Measurements from ENCODE around the gene PTGR3.

Gene PTGR3

DNA sequence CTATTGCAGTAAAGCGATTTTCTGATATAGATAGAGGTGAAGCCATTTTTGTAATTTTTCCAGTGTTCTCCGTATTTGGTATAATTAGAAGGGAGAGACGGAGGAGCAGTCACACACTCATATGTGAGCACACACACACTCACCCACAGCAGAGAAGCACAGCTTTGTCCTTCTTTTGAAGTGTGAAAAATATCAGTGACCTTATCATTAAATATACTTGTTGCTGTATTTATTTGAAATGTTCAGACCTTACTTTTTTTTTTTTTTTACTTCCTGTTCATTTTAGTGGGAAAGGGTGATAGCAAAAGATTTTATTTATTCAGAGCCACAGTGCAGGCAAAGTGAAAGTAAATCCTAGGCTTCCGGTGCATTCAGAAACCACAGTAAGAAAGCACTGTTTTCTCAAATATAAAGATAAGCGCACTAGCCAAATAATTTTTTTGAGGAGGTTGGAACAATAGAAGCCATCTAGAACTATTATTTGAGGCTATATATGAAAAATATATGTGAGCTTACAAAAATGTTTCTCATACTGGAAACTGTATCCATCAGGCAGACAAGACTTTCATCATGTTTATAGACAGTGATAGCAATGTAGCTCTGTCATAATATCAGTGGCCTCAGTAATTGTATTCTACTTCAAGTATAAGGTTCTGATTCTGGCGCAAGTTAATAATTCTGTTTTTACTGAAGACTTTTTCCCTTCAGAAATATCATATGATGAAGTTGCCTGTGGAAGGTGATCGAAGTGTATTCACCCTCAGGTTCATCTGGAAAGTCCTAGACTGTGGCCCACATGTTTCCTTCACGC is 38.9 kb upstream of the PTGR3 start:
- DNase-seq (ENCODE audit: low read depth): peak; percentile 10
- no peak for TF ChIP-seq CTCF (IDR thresholded peaks at IDR 0.05; ENCODE audit: control insufficient read depth, insufficient read depth, low read depth, low read length, missing control alignments)
- H3K4me3 ChIP-seq (ENCODE audit: control insufficient read depth, low read depth, low read length): peak overlapping the region; percentile 38

DNA sequence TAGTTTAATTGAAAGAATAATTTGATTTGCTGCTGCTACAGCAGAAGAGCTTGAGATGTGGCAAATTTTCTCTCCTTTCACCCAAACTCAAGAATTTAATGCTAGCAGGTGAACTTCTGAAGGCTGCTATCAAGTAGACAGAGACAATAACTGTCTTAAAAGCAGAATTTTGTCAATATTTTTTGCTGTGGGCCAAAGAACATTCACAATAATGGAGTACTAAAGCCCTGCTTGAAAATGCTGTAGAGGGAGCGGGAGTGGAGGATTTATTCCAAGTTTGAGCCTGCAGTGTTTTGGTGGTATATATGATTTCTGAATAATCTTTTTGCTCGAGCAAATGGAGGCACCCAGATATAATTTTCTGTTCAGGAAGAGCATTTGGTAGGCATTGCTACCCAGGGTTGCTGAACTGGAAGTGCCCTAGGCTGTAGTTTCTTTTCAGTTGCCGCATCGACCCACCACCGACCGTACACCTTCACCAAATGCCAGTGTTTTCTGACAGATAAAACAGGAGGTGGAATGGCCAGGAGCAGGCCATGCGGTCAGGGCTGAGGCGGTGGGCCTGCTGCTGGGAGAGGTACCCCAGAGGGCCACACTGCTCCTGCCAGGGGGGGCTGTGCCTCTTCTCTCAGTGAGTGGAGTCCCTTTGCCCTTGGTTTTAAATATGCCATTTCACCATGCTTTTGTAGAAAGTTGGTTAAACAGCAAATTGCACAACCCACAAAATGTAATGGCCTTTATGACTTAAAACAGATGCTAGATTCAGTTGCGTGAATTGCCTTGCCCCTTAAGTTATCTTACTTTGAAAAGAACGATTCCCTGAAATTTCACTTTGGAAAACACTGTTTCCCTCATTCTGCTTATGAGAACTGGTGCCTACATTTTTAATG is 38.0 kb upstream of the PTGR3 start:
- DNase-seq (ENCODE audit: low read depth): peak; percentile 47
- no peak for TF ChIP-seq CTCF (IDR thresholded peaks at IDR 0.05; ENCODE audit: control insufficient read depth, insufficient read depth, low read depth, low read length, missing control alignments)
- H3K4me3 ChIP-seq (ENCODE audit: control insufficient read depth, low read depth, low read length): peak overlapping the region; percentile 38

DNA sequence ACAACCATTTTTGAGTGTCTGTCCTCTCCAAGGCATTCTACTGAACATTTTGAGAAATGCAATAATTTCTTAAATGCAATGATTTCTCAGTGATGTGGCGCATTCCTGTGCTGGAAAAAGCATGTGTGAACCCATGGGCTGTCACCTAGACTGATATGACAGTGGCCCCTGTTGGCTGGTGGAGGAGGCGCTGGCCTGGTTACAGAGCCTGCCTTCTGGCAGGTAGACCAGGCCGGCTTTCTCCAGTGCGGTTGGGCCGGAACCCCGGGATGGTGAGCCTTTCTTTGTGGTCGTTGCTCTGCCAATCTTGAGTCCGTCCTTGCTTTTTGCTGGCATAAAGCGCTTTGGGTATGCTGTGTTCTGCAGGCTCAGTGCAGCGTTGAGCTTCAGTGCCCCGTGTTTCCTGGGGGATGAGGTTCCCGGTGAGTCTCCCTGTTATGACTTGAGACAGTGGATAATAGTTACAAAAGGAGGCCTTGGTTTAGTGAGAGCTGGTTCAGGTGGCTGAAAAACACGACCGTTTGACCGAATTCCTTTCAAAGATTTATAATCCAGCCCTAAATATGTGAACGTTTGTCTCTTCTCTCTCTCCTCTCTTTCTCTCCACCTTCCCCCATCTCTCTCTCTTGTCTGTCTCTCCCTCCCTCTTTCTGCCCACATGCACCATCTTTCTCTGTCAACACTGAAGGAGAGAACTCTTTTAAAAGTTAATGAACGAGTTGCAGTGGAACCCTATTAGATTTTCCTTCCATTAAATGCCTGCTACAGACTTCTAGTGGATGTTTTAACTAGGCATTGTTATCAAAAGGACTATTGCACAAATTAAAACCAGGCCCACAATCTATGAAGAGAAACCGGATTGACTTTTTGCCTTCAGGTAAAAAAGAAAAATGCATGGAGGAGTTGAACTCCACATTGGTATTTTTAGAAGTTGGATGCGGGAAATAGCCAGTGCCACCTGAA is 35.7 kb upstream of the PTGR3 start:
- no peak for DNase-seq (ENCODE audit: low read depth)
- H3K4me3 ChIP-seq (ENCODE audit: control insufficient read depth, low read depth, low read length): no peak overlapping the region
- TF ChIP-seq CTCF (IDR thresholded peaks at IDR 0.05; ENCODE audit: control insufficient read depth, insufficient read depth, low read depth, low read length, missing control alignments): no peak

- DNase-seq (ENCODE audit: low read depth): no peak
- no peak for TF ChIP-seq CTCF (IDR thresholded peaks at IDR 0.05; ENCODE audit: control insufficient read depth, insufficient read depth, low read depth, low read length, missing control alignments)
- H3K4me3 ChIP-seq (ENCODE audit: control insufficient read depth, low read depth, low read length): no peak overlapping the region
These were observed 32.8 kb upstream of the PTGR3 start for GRCh38 chr18:75241705-75242104.

DNA sequence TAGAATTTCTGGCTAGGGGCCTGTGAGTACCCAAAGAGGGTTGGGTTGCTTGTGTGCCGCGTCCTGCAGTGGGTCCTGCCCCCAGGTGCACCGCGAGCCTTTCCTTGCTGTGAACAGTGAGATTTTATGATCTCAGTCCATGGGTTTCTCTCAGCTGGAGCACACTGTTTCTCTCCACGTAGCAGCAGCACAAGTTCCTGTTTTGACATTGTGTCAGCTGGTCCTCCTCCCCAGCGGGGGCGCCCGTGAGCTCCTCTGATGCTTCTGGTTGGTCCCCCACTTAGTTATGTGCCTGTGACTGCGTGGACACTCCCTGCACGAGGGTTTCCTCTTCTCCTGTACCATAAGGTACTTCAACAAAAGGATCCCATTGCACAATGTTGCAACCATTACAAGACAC is 31.5 kb upstream of the PTGR3 start:
- TF ChIP-seq CTCF (IDR thresholded peaks at IDR 0.05; ENCODE audit: control insufficient read depth, insufficient read depth, low read depth, low read length, missing control alignments): no peak
- DNase-seq (ENCODE audit: low read depth): no peak
- no peak overlapping the region for H3K4me3 ChIP-seq (ENCODE audit: control insufficient read depth, low read depth, low read length)

- no peak for TF ChIP-seq CTCF (IDR thresholded peaks at IDR 0.05; ENCODE audit: control insufficient read depth, insufficient read depth, low read depth, low read length, missing control alignments)
- no peak overlapping the region for H3K4me3 ChIP-seq (ENCODE audit: control insufficient read depth, low read depth, low read length)
- no peak for DNase-seq (ENCODE audit: low read depth)
These were observed 29.8 kb upstream of the PTGR3 start for GRCh38 chr18:75238786-75239185.

All from AG09309 (cell line).